Measurements from ENCODE around the gene FAP. TPM values are rescaled to one million over a fixed set of nuclear protein-coding genes. Genes with fewer than 3 reads are reported as not detected.

Gene FAP
- total RNA-seq, 4 donors from 2014 or later, result 1.9 to 2.6 (median 2.3) TPM; not detected in 1

GRCh38 chr2:162188451-162188850, 54.8 kb downstream of the FAP start:
- Histone ChIP-seq H3K9me3 (no peaks in the 10 kb centered on the region), H3K4me3 (no peak overlapping the region), H3K4me1 (no peaks in the 10 kb centered on the region), H3K36me3 (no peaks in the 10 kb centered on the region), H3K27me3 (no peaks in the 10 kb centered on the region), H3K27ac (no peak overlapping the region)
- DNase-seq, result no peak
- TF ChIP-seq CTCF (IDR thresholded peaks at IDR 0.05) (no peak), POLR2A (IDR thresholded peaks at IDR 0.05) (no peak)

DNA sequence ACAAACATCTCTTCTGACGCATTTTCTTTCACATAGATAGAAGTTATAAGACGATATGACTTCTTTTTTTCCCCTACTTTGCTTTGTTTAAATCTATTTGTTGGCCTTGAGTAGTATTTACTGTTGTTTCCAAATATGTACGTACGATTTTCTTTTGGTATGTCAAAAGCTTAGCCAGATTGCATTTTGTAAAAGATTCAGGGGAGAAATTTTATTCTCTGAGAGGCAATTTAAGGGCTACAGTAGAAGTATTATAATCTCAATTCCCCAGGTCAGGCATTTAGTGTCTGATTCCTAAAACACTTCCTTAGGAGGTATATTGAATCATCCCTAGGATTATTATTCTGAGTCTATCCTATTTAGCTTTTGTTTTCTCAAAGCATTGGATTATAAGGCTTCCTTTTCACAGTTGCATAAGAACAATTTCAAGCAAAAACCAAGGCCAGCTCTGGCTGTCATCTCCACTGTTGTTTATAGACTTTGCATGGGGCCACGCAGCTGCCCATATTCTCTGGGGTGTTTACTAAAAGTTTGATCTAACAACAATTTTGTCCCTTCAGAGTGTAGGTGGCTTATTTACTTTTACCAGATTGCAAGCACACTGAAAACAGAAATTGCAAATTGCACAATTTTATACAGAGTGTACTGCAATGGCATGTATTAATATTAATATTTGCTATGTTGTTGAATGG, 57.6 kb downstream of the FAP start:
- H3K36me3 ChIP-seq, result no peaks in the 10 kb centered on the region
- H3K27me3 ChIP-seq, result no peaks in the 10 kb centered on the region
- DNase-seq, result no peak
- TF ChIP-seq CTCF (IDR thresholded peaks at IDR 0.05) (no peak), POLR2A (IDR thresholded peaks at IDR 0.05) (no peak)
- no peak overlapping the region for H3K27ac ChIP-seq
- H3K4me3 ChIP-seq, result no peak overlapping the region
- no peaks in the 10 kb centered on the region for H3K9me3 ChIP-seq
- no peaks in the 10 kb centered on the region for H3K4me1 ChIP-seq

DNA sequence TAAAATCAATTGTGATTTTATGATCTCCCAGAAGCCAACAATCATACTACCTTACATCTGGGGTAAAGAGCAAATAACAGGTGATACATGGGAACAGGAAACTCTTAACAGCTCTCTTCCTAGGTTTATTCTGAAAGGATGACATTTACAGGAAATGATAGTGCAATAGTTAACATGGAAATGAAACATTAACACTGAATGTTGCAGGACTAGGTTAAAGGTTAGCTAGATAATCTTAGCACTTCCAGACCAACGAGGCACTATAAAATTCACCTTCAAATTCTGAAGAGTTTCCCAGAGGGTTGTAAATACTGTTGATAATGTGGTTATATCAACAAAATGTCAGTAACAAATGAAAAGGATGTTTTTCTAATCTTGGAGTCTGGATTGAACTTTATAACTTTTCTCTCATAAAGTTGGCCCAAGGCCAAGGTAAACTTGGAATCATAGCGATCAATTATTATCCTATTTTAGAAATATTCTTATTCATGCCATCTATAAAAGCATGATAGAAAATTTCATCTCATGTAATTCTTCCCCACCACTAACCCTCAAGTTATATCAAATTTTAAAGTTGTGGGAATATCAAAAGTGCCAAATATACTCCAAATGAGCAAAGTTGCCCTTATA, 58.3 kb downstream of the FAP start:
- Histone ChIP-seq H3K27me3 (no peaks in the 10 kb centered on the region), H3K4me1 (no peaks in the 10 kb centered on the region), H3K9me3 (no peaks in the 10 kb centered on the region), H3K4me3 (no peak overlapping the region), H3K36me3 (no peaks in the 10 kb centered on the region), H3K27ac (no peak overlapping the region)
- no peak for DNase-seq
- TF ChIP-seq CTCF (IDR thresholded peaks at IDR 0.05) (no peak), POLR2A (IDR thresholded peaks at IDR 0.05) (no peak)

GRCh38 chr2:162184359-162184758, 58.9 kb downstream of the FAP start:
- TF ChIP-seq POLR2A (IDR thresholded peaks at IDR 0.05) (no peak), CTCF (IDR thresholded peaks at IDR 0.05) (no peak)
- no peaks in the 10 kb centered on the region for H3K27me3 ChIP-seq

DNA sequence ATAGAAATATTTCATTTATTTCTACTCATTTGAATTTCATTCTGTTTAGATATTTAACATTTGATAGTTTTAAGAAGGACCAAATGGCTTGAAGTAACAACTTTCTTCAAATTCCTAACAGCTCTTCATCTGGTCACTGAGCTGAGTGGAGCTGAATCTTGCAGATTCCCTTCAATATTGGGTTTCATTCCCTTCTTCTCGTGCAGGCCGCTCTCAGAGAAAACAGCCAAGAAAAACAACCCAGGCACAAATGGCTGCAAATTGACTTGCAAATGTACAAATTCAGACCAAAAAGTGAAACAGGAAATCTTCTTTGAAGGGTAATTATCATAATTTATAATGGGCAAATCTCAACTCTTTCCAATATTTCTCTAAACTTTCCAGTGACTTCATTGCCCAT, 60.9 kb downstream of the FAP start:
- H3K9me3 ChIP-seq, result no peaks in the 10 kb centered on the region
- TF ChIP-seq POLR2A (IDR thresholded peaks at IDR 0.05) (no peak), CTCF (IDR thresholded peaks at IDR 0.05) (no peak)
- no peaks in the 10 kb centered on the region for H3K27me3 ChIP-seq
- no peak overlapping the region for H3K27ac ChIP-seq
- no peaks in the 10 kb centered on the region for H3K4me1 ChIP-seq
- no peak overlapping the region for H3K4me3 ChIP-seq
- no peaks in the 10 kb centered on the region for H3K36me3 ChIP-seq
- DNase-seq, result no peak

More at GRCh38 chr2:162184359-162184758, 58.9 kb downstream of the FAP start:
- Histone ChIP-seq H3K36me3 (no peaks in the 10 kb centered on the region), H3K27ac (no peak overlapping the region), H3K4me1 (no peaks in the 10 kb centered on the region), H3K4me3 (no peak overlapping the region), H3K9me3 (no peaks in the 10 kb centered on the region)
- no peak for DNase-seq
